Keratinocyte (primary cell): ENCODE results near the gene HS3ST3B1. TPM values are rescaled to one million over a fixed set of nuclear protein-coding genes. Genes with fewer than 3 reads are reported as not detected.

Source experiments
- DNase-seq: peaks from one replicate; pipeline ENCODE4 v3.0.0-alpha.2; 2011; ENCODE audit warnings: low read depth, missing footprints, low spot score
- FAIRE-seq: peaks from 2 replicates; lab custom pipeline; 2011; peaks lifted over from hg19 to GRCh38; lab: Jason Lieb, UNC
- H2AFZ ChIP-seq: 2 replicates; pipeline ENCODE4 v1.6.0; 2012; ENCODE audit warnings: low read length, control low read depth, inconsistent platforms; ENCODE audit not compliant: control insufficient read depth
- H3K27ac ChIP-seq: 2 replicates; pipeline ENCODE4 v1.5.1; 2011; ENCODE audit warnings: low read length; ENCODE audit not compliant: control insufficient read depth, insufficient read depth
- H3K27me3 ChIP-seq: 3 replicates; pipeline ENCODE4 v1.6.0; 2011; ENCODE audit warnings: low read length; ENCODE audit not compliant: control insufficient read depth, insufficient read depth; ENCODE audit errors: extremely low read depth
- H3K36me3 ChIP-seq, 2 experiments: 2 replicates in 1 of 2; 3 replicates in 1 of 2; pipeline ENCODE4 v1.5.1; 2011; ENCODE audit warnings: low read length in 2 of 2, mild to moderate bottlenecking in 1 of 2; ENCODE audit not compliant: control insufficient read depth in 2 of 2, insufficient read depth in 2 of 2; ENCODE audit errors: extremely low read depth in 1 of 2
- H3K4me1 ChIP-seq: 3 replicates; pipeline ENCODE4 v1.5.1; 2011; ENCODE audit warnings: low read length; ENCODE audit not compliant: control insufficient read depth, insufficient read depth; ENCODE audit errors: extremely low read depth
- H3K4me2 ChIP-seq: 3 replicates; pipeline ENCODE4 v1.6.0; 2011; ENCODE audit warnings: low read depth, low read length; ENCODE audit not compliant: control insufficient read depth, insufficient read depth; ENCODE audit errors: extremely low read depth
- H3K4me3 ChIP-seq, 3 experiments: fragments of 200-600 bp in 1 of 3; sonication (generic) in 1 of 3; 2 replicates in 2 of 3; 3 replicates in 1 of 3; pipeline ENCODE4 v1.5.1; 2011 to 2016; ENCODE audit warnings: low read length in 3 of 3, mild to moderate bottlenecking in 3 of 3, control low read depth in 2 of 3, inconsistent platforms in 1 of 3, low read depth in 1 of 3, mixed read lengths in 1 of 3, mixed run types in 1 of 3, moderate library complexity in 1 of 3; ENCODE audit not compliant: control insufficient read depth in 2 of 3, insufficient read depth in 2 of 3; ENCODE audit errors: extremely low read depth in 1 of 3
- H3K79me2 ChIP-seq: 2 replicates; pipeline ENCODE4 v1.6.0; 2012; ENCODE audit warnings: low read length; ENCODE audit not compliant: control insufficient read depth, insufficient read depth
- H3K9ac ChIP-seq: 3 replicates; pipeline ENCODE4 v1.6.0; 2011; ENCODE audit warnings: low read length; ENCODE audit not compliant: control insufficient read depth, insufficient read depth; ENCODE audit errors: extremely low read depth
- H3K9me1 ChIP-seq: 3 replicates; pipeline ENCODE4 v1.6.0; 2011; ENCODE audit warnings: low read length; ENCODE audit not compliant: control insufficient read depth, insufficient read depth; ENCODE audit errors: extremely low read depth
- H3K9me3 ChIP-seq: 2 replicates; pipeline ENCODE4 v1.5.1; 2012; ENCODE audit warnings: low read depth, low read length; ENCODE audit not compliant: control insufficient read depth
- H4K20me1 ChIP-seq: 3 replicates; pipeline ENCODE4 v1.6.0; 2011; ENCODE audit warnings: low read length; ENCODE audit not compliant: control insufficient read depth, insufficient read depth; ENCODE audit errors: extremely low read depth
- CTCF ChIP-seq, 3 experiments: IDR thresholded peaks in 1 of 3; conservative IDR thresholded peaks in 1 of 3; optimal IDR thresholded peaks in 1 of 3; 2 replicates in 2 of 3; 3 replicates in 1 of 3; pipeline versions ENCODE3 to v1.5.1; 2011; ENCODE audit warnings: low read length in 3 of 3, mild to moderate bottlenecking in 3 of 3, moderate library complexity in 2 of 3, control low read depth in 1 of 3, inconsistent platforms in 1 of 3; ENCODE audit not compliant: insufficient read depth in 2 of 3; ENCODE audit errors: extremely low read depth in 1 of 3
- EZH2 ChIP-seq: IDR thresholded peaks from one replicate; pipeline ENCODE4 v1.6.1; 2012; ENCODE audit warnings: inconsistent platforms, mild to moderate bottlenecking, low read length, moderate library complexity
- dilution Hi-C: fragments of 300-500 bp; cut with MboI; formaldehyde crosslinking; loops from one replicate; pipeline ENCODE4 v1.7.0; 2020; ENCODE audit warnings: low sequenced_read_pairs; ENCODE audit not compliant: extremely low pct_ligation_motif_present
- polyA plus RNA-seq, 5 experiments: library from polyadenylated mRNA; depleted of rRNA in 3 of 5; stranded (reverse) in 3 of 5; stranded (forward) in 1 of 5; unstranded in 1 of 5; fragments of >200 nt; gene quantifications; 1 replicate in 1 of 5; 2 replicates in 3 of 5; 3 replicates in 1 of 5; pipeline versions ENCODE4 v1.2.1 to v1.2.3, GENCODE V29; 2011 to 2012; ENCODE audit warnings: missing spikeins in 2 of 5, low read depth in 1 of 5, low replicate concordance in 1 of 5

HS3ST3B1 gene
- polyA plus RNA-seq, 1 donor (not counting 4 experiments of a cell fraction or from before 2014, with no cell fraction given) = 3.9 TPM

- Histone ChIP-seq H4K20me1 (no peaks in the 10 kb centered on the region), H3K27me3 (no peaks in the 10 kb centered on the region), H3K4me2 (no peak overlapping the region), H3K4me1 (no peaks in the 10 kb centered on the region), H3K9me1 (no peaks in the 10 kb centered on the region), H3K9me3 (no peaks in the 10 kb centered on the region), H3K4me3 (no peak overlapping the region), H2AFZ (no peak overlapping the region), H3K9ac (no peak overlapping the region), H3K79me2 (peaks cover 5% of the 10 kb centered on the region), H3K27ac (no peak overlapping the region), H3K36me3 (no peaks in the 10 kb centered on the region)
- FAIRE-seq = no peak
- no peak for TF ChIP-seq CTCF (optimal IDR thresholded peaks at IDR 0.05 in 1 of 3, IDR thresholded peaks at IDR 0.05 in 1 of 3, conservative IDR thresholded peaks at IDR 0.05 in 1 of 3; ENCODE audit: extremely low read depth in 1 of 3, insufficient read depth in 2 of 3, low read length in 3 of 3)
- TF ChIP-seq EZH2 = no peak
- dilution Hi-C loops = no loop called here
- no peak for DNase-seq
Measured at GRCh38 chr17:14331225-14331981, 30.5 kb downstream of the HS3ST3B1 start.

- Histone ChIP-seq H4K20me1 (no peaks in the 10 kb centered on the region), H3K4me1 (no peaks in the 10 kb centered on the region), H3K27ac (no peak overlapping the region), H3K36me3 (no peaks in the 10 kb centered on the region), H3K27me3 (no peaks in the 10 kb centered on the region), H3K9me1 (no peaks in the 10 kb centered on the region), H2AFZ (no peak overlapping the region), H3K4me3 (no peak overlapping the region), H3K4me2 (no peak overlapping the region), H3K9me3 (no peaks in the 10 kb centered on the region), H3K9ac (no peak overlapping the region), H3K79me2 (peaks cover 5% of the 10 kb centered on the region)
- no peak for TF ChIP-seq CTCF (optimal IDR thresholded peaks at IDR 0.05 in 1 of 3, IDR thresholded peaks at IDR 0.05 in 1 of 3, conservative IDR thresholded peaks at IDR 0.05 in 1 of 3; ENCODE audit: extremely low read depth in 1 of 3, insufficient read depth in 2 of 3, low read length in 3 of 3)
- no peak for TF ChIP-seq EZH2
- FAIRE-seq (no peak), DNase-seq (no peak)
- dilution Hi-C loops = no loop called here
Measured at GRCh38 chr17:14331982-14332298, 31.1 kb downstream of the HS3ST3B1 start.
